NCI-H146 treated with DMSO at 0.1 percent for 48 hours (cell line): ENCODE results near the gene SLC43A2.
"Not testable (repeated sequence)": the region's sequence is repeated elsewhere in the genome, so short reads cannot be mapped to it uniquely, and the experiment has no call there.

Experiments used
- DNase-seq: peaks from one replicate; lab custom pipeline; 2025; ENCODE audit not compliant: unreplicated experiment; lab: John Stamatoyannopoulos, UW

Gene SLC43A2

GRCh38 chr17:1563786-1564613, 64.6 kb downstream of the SLC43A2 start:
- peak; percentile 60 for DNase-seq

GRCh38 chr17:1563471-1563785, 65.2 kb downstream of the SLC43A2 start:
- DNase-seq, result not testable (repeated sequence)

GRCh38 chr17:1562176-1562643, 66.4 kb downstream of the SLC43A2 start:
- DNase-seq, result peak; percentile 31

GRCh38 chr17:1561420-1562175, 67.0 kb downstream of the SLC43A2 start:
- peak; percentile 4 for DNase-seq

GRCh38 chr17:1560858-1561355, 67.7 kb downstream of the SLC43A2 start:
- DNase-seq, result no peak

- DNase-seq, result no peak
Measured at GRCh38 chr17:1560101-1560857, 68.4 kb downstream of the SLC43A2 start.

- no peak for DNase-seq
Measured at GRCh38 chr17:1559047-1560043, 69.3 kb downstream of the SLC43A2 start.

- no peak for DNase-seq
Measured at GRCh38 chr17:1558401-1558800, 70.2 kb downstream of the SLC43A2 start.

GRCh38 chr17:1557355-1558095, 71.1 kb downstream of the SLC43A2 start:
- DNase-seq, result no peak

GRCh38 chr17:1555651-1556471, 72.8 kb downstream of the SLC43A2 start:
- no peak for DNase-seq

GRCh38 chr17:1554751-1555540, 73.7 kb downstream of the SLC43A2 start:
- DNase-seq, result no peak

- DNase-seq, result no peak
Measured at GRCh38 chr17:1553354-1554266, 75.0 kb downstream of the SLC43A2 start.

GRCh38 chr17:1552932-1553331, 75.7 kb downstream of the SLC43A2 start:
- DNase-seq, result no peak

- no peak for DNase-seq
Measured at GRCh38 chr17:1551741-1552140, 76.9 kb downstream of the SLC43A2 start.

GRCh38 chr17:1548032-1548431, 80.6 kb downstream of the SLC43A2 start:
- DNase-seq, result no peak

- no peak for DNase-seq
Measured at GRCh38 chr17:1546292-1546922, 82.2 kb downstream of the SLC43A2 start.
